Left lung (tissue), 10 donors: Measurements from ENCODE around the gene RBBP8NL. TPM values are rescaled to one million over a fixed set of nuclear protein-coding genes. Genes with fewer than 3 reads are reported as not detected.

Experiments used
- ATAC-seq: fragments of 200-7000 bp; cut with Tn5 transposase; one replicate; pipeline ENCODE4 v1.9.1; 2020; ENCODE audit warnings: moderate library complexity
- DNase-seq, 4 donors: peaks; one replicate each; pipeline ENCODE4 v3.0.0-alpha.2; 2013 to 2020
- H3K27ac ChIP-seq, 2 donors: fragments of 200-600 bp; sonication (generic) in 1 of 2; one replicate each; pipeline versions ENCODE4 v1.5.0 to v1.8.0; 2020 to 2021
- H3K27me3 ChIP-seq, 2 donors: fragments of 200-600 bp; sonication (generic) in 1 of 2; one replicate each; pipeline versions ENCODE4 v1.5.0 to v1.8.0; 2020 to 2021
- H3K36me3 ChIP-seq, 2 donors: fragments of 200-600 bp; sonication (generic) in 1 of 2; one replicate each; pipeline versions ENCODE4 v1.5.0 to v1.8.0; 2020 to 2021
- H3K4me1 ChIP-seq, 2 donors: fragments of 200-600 bp; one replicate each; pipeline ENCODE4 v1.8.0; 2021
- H3K4me3 ChIP-seq, 2 donors: fragments of 200-600 bp; sonication (generic) in 1 of 2; one replicate each; pipeline versions ENCODE4 v1.5.0 to v1.8.0; 2020 to 2021; ENCODE audit warnings: mild to moderate bottlenecking in 1 of 2
- H3K9me3 ChIP-seq, 2 donors: fragments of 200-600 bp; sonication (generic) in 1 of 2; one replicate each; pipeline versions ENCODE4 v1.5.0 to v1.8.0; 2020 to 2021
- CTCF ChIP-seq, 2 donors: fragments of 200-600 bp; sonication (generic) in 1 of 2; IDR thresholded peaks; one replicate each; pipeline versions ENCODE4 v1.5.0 to v1.8.0; 2021; ENCODE audit warnings: antibody characterized with exemption in 2 of 2
- intact Hi-C, 2 donors: fragments of 100-400 bp; cut with DNase I; formaldehyde crosslinking; loops; one replicate each; pipeline versions ENCODE4 v1.11.2 to v1.14.2; 2022
- polyA plus RNA-seq, 6 donors: library from polyadenylated mRNA; unstranded; fragments of 120-200 nt; gene quantifications; one replicate each; pipeline ENCODE4 v1.2.1, GENCODE V29; 2013; ENCODE audit not compliant: insufficient read length in 6 of 6
- total RNA-seq, 2 donors: library from RNA; stranded (reverse); fragmentation: NEBNext Ultra II Directional; extraction: Animal tissue kit (Norgen Biotek cat#: 25700); gene quantifications; one replicate each; pipeline ENCODE4 v1.2.1, GENCODE V29; 2021
- donor health status: DM: no; HTN: yes; CAD: no.
- donor health status: DM: no; HTN: no; CAD: no.

The RBBP8NL gene
- total and polyA plus RNA-seq, 8 donors, result 0.97 to 4.2 (median 3.4) TPM

DNA sequence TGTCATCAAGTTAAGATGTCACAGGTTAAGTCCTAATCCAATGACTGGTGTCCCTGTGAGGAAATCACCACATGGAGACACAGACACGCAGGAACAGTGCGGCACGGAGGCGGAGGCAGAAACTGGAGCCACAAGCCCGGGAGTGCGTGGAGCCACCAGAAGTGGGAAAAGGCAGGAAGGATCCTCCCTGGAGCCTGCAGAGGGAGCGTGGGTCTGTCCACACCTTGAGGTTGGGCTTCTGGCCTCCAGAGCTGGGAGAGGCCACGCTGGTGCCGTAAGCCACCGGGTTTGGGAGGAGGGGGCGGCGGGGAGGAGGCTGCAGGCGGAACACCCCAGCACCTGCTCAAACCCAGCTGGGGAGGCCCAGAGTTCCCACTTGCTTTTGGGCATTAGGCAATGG lies 24.0 kb downstream of the RBBP8NL start:
- intact Hi-C loops, result no loop called here
- DNase-seq (no peak), ATAC-seq (no peak)
- Histone ChIP-seq H3K27me3 (no peaks in the 10 kb centered on the region), H3K4me3 (no peak overlapping the region), H3K4me1 (peaks cover 20 to 27% of the 10 kb centered on the region in 2 donors), H3K9me3 (no peaks in the 10 kb centered on the region), H3K36me3 (peaks cover 0 to 12% of the 10 kb centered on the region in 2 donors), H3K27ac (no peak overlapping the region)
- TF ChIP-seq CTCF (IDR thresholded peaks at IDR 0.05), result no peak

- Histone ChIP-seq H3K4me1 (peaks cover 17 to 23% of the 10 kb centered on the region in 2 donors), H3K4me3 (no peak overlapping the region), H3K36me3 (peaks cover 0 to 12% of the 10 kb centered on the region in 2 donors), H3K27me3 (no peaks in the 10 kb centered on the region), H3K27ac (no peak overlapping the region), H3K9me3 (no peaks in the 10 kb centered on the region)
- no peak for DNase-seq
- ATAC-seq, result no peak
- intact Hi-C loops, result no loop called here
- TF ChIP-seq CTCF (IDR thresholded peaks at IDR 0.05), result no peak
Measured at GRCh38 chr20:62402456-62403150, 24.7 kb downstream of the RBBP8NL start.

GRCh38 chr20:62401331-62401779 lies 26.0 kb downstream of the RBBP8NL start:
- H3K4me3 ChIP-seq, result no peak overlapping the region
- peaks cover 0 to 12% of the 10 kb centered on the region in 2 donors for H3K36me3 ChIP-seq
- no peak for ATAC-seq
- no peaks in the 10 kb centered on the region for H3K9me3 ChIP-seq
- intact Hi-C loops, result no loop called here
- TF ChIP-seq CTCF (IDR thresholded peaks at IDR 0.05), result no peak
- H3K27me3 ChIP-seq, result no peaks in the 10 kb centered on the region
- H3K27ac ChIP-seq, result no peak overlapping the region
- DNase-seq, result no peak
- H3K4me1 ChIP-seq, result peaks cover 10 to 16% of the 10 kb centered on the region in 2 donors

GRCh38 chr20:62400541-62400940 lies 26.8 kb downstream of the RBBP8NL start:
- H3K36me3 ChIP-seq, result peaks cover 0 to 18% of the 10 kb centered on the region in 2 donors
- intact Hi-C loops, result no loop called here
- ATAC-seq, result no peak
- no peak for DNase-seq
- no peak overlapping the region for H3K4me3 ChIP-seq
- H3K27me3 ChIP-seq, result no peaks in the 10 kb centered on the region
- TF ChIP-seq CTCF (IDR thresholded peaks at IDR 0.05), result no peak
- H3K4me1 ChIP-seq, result peaks cover 2 to 8% of the 10 kb centered on the region in 2 donors
- H3K27ac ChIP-seq, result no peak overlapping the region
- no peaks in the 10 kb centered on the region for H3K9me3 ChIP-seq

- intact Hi-C loops, result no loop called here
- Histone ChIP-seq H3K27ac (no peak overlapping the region), H3K27me3 (no peaks in the 10 kb centered on the region), H3K9me3 (no peaks in the 10 kb centered on the region), H3K36me3 (peaks cover 0 to 23% of the 10 kb centered on the region in 2 donors), H3K4me3 (no peak overlapping the region), H3K4me1 (peaks cover 0 to 3% of the 10 kb centered on the region in 2 donors)
- ATAC-seq (no peak), DNase-seq (no peak)
- no peak for TF ChIP-seq CTCF (IDR thresholded peaks at IDR 0.05)
Measured at GRCh38 chr20:62400021-62400420, 27.3 kb downstream of the RBBP8NL start.
